ENCODE measurements around the gene DST.

DST gene

DNA sequence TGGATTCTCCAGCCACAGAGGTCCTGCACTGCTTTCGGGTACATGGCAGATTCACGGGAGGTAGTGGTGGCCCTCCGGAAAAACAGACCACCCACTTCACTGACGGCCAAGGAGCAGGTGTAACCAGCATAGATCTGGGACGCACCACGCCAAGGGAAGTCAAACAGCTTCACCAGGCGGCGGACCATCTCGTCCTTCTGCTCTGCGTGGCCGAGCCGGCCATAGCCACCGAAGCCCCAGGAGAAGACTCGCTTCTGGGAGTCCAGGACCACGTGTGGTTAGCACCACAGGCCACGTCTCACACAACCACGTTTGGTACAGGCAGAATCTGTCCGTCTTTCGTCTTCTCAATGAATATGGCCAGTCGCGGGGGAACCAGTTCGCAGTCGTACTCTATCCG is 210.5 kb downstream of the DST start:
- in situ Hi-C loops (cut with HindIII; ENCODE audit: low pct_unique_long_range_greater_than_20kb, low sequenced_read_pairs), result no loop called here
- TF ChIP-seq JUND (IDR thresholded peaks at IDR 0.05; ENCODE audit: low read depth), result no peak

DNA sequence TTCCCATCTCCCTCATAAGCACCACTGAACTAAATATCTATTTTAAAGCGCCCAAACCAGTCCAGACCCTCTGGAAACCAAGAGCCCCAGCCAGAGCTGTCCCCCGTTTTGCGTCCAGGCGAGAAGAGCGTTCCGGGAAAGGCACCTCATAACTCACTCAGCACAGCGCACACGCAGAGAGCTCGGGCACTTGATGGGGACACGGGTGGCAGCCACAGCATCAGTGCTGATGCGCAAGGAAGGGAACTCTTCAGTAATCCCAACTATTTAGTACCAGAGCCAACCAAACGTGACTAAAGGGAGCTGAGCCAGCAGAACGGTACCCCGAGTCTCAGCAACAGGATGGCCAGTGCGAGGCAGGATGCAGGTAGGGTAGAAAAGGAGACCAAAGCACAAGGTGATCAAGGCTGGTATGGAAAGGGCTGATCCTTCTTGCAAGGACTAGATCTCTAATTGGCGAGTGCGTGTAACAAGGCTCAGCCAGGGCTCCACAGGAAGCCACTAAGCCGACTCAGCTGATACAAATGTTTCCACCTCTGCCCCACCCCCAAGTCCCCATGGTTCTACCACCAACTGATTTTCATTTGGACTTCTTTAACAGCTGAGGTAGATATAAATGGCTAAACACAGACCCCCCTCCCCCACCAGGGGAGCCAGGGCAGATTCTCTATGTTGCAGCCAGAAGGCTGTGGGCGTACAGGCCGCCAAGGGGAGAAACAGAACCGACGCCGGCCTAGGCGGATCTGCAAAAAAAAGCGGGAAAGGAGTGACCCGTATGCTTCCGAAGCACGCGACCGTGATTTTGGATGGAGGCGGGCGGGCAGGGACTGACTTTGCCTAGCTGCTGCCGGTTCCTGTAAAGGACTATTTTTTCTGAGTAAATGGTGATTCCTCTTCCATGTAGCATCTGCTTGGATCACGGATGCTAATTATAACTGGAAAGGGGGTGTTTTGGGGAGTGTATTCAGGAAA is 211.8 kb downstream of the DST start:
- in situ Hi-C loops (cut with HindIII; ENCODE audit: low pct_unique_long_range_greater_than_20kb, low sequenced_read_pairs), result no loop called here
- no peak for DNase-seq (ENCODE audit: low read depth in 1 of 2, low spot score in 1 of 2)
- no peak for TF ChIP-seq JUND (IDR thresholded peaks at IDR 0.05; ENCODE audit: low read depth)

More for the DNA sequence above, 210.5 kb downstream of the DST start:
- no peak for DNase-seq (ENCODE audit: low read depth in 1 of 2, low spot score in 1 of 2)

DNA sequence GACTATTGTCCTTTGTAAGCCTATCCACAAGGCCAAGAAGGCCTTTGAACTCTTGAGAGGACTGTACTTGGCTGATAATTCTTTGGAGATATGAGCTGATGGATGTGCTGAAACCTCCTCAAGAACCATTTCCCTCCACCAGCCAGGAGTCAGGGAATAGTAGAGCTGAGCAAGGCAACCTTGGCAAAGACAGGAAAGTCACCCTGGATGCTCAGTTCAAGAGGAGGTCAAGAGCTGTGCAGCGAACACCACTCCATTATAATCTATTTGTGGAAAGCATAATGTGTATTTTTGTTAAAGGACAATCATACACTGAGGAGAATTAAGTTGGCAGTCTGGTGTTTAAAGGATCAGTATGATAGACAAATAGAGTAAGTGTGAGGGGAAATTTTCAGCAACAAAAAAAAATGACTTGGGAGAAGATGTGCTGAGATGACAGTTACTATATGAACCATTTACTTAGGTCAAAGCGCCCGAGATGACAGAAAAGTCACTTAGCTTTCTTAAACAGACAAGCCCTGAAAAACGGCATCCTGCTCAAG is 218.1 kb downstream of the DST start:
- DNase-seq (ENCODE audit: low read depth in 1 of 2, low spot score in 1 of 2), result no peak
- no peak for TF ChIP-seq JUND (IDR thresholded peaks at IDR 0.05; ENCODE audit: low read depth)
- in situ Hi-C loops (cut with HindIII; ENCODE audit: low pct_unique_long_range_greater_than_20kb, low sequenced_read_pairs), result no loop called here

DNA sequence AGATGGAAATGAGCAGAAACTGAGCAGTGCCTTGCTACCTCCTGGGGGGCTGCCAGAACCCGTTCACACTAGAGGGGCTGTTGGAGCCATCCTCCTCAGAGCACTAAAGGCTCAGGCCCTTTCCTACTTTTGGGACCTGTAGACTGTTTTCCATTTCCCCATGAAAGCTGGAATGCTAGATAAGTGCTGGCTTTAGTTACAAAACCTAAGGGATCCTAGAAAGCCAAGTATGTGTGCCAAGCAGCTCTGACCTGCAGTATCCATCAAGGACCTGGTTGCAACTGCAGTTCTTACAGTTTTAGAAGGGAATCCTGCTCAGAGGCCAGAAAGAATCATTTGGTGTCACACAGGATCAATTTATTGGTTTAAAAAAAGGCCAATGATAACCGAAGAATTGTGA is 218.6 kb downstream of the DST start:
- in situ Hi-C loops (cut with HindIII; ENCODE audit: low pct_unique_long_range_greater_than_20kb, low sequenced_read_pairs), result no loop called here
- no peak for TF ChIP-seq JUND (IDR thresholded peaks at IDR 0.05; ENCODE audit: low read depth)
- no peak for DNase-seq (ENCODE audit: low read depth in 1 of 2, low spot score in 1 of 2)

- no peak for TF ChIP-seq JUND (IDR thresholded peaks at IDR 0.05; ENCODE audit: low read depth)
- in situ Hi-C loops (cut with HindIII; ENCODE audit: low pct_unique_long_range_greater_than_20kb, low sequenced_read_pairs), result no loop called here
- no peak for DNase-seq (ENCODE audit: low read depth in 1 of 2, low spot score in 1 of 2)
Measured at GRCh38 chr6:56420296-56420695, 222.4 kb downstream of the DST start.

- no peak for DNase-seq (ENCODE audit: low read depth in 1 of 2, low spot score in 1 of 2)
- in situ Hi-C loops (cut with HindIII; ENCODE audit: low pct_unique_long_range_greater_than_20kb, low sequenced_read_pairs), result no loop called here
- TF ChIP-seq JUND (IDR thresholded peaks at IDR 0.05; ENCODE audit: low read depth), result no peak
Measured at GRCh38 chr6:56419191-56419590, 223.5 kb downstream of the DST start.

DNA sequence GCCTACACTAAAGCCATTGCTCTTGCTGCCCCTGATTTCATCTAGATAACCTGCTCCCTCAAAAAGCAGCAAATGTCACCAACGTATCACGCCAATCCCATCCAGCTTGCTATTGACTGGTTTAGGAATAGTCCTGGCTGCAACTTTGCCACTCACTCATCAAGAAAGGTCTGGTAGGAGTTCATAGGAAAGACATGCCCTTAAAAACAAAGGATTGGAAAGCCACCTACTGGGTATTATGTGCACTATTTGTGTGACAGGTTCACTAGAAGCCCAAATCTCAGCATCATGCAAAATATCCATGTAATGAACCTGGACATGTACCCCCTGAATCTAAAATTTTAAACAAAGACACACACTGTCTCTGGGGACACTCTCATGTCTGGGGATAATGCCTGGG is 224.9 kb downstream of the DST start:
- in situ Hi-C loops (cut with HindIII; ENCODE audit: low pct_unique_long_range_greater_than_20kb, low sequenced_read_pairs), result no loop called here
- no peak for TF ChIP-seq JUND (IDR thresholded peaks at IDR 0.05; ENCODE audit: low read depth)
- peak in 1 of 2 experiments; percentile 39 for DNase-seq (ENCODE audit: low read depth in 1 of 2, low spot score in 1 of 2)

GRCh38 chr6:56416247-56416646 is 226.4 kb downstream of the DST start:
- no peak for DNase-seq (ENCODE audit: low read depth in 1 of 2, low spot score in 1 of 2)
- in situ Hi-C loops (cut with HindIII; ENCODE audit: low pct_unique_long_range_greater_than_20kb, low sequenced_read_pairs), result no loop called here
- no peak for TF ChIP-seq JUND (IDR thresholded peaks at IDR 0.05; ENCODE audit: low read depth)

DNA sequence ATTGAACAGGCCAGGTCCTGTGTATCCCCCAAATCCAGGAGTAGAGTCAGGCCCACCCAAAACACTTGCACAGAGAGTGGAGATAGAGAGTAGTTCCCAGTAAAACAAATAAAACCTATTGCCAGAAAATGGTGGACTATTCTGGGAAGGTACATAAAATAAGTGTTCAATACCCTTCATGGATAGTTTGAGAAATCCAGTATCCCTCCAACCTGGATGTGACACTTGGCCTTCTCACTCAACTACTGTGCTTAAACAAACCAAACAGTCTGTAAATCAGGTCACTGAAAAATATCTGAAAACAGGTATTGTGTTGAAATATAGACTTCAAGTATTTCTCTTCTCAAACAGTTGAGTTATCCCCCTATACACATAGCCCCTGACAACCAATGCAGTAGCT is 233.7 kb downstream of the DST start:
- no peak for DNase-seq (ENCODE audit: low read depth in 1 of 2, low spot score in 1 of 2)
- in situ Hi-C loops (cut with HindIII; ENCODE audit: low pct_unique_long_range_greater_than_20kb, low sequenced_read_pairs), result no loop called here
- TF ChIP-seq JUND (IDR thresholded peaks at IDR 0.05; ENCODE audit: low read depth), result no peak

Data from T47D (cell line).